Lower leg skin (tissue), 3 donors: Measurements from ENCODE around the gene USF1.

ENCODE experiments used
- CTCF ChIP-seq, 3 donors: fragments of 450-650 bp; IDR thresholded peaks; one replicate each; pipeline ENCODE4 v1.5.1; 2016; ENCODE audit warnings: antibody characterized with exemption in 3 of 3, mild to moderate bottlenecking in 3 of 3, moderate library complexity in 2 of 3
- POLR2A ChIP-seq, 2 donors: fragments of 450-650 bp; IDR thresholded peaks; one replicate each; pipeline ENCODE4 v1.6.1; 2016 to 2017; ENCODE audit warnings: antibody characterized with exemption in 2 of 2, mild to moderate bottlenecking in 1 of 2, moderate library complexity in 1 of 2

- TF ChIP-seq CTCF (IDR thresholded peaks at IDR 0.05) (no peak), POLR2A (IDR thresholded peaks at IDR 0.05) (no peak)
These were observed 36.1 kb downstream of the USF1 start for GRCh38 chr1:161009602-161010211.
